Prostate gland (tissue), 2 donors: ENCODE data around the gene C4orf33.

ENCODE experiments used
- CTCF ChIP-seq, 4 experiments: fragments of 200-600 bp in 2 of 4; fragments of 450-650 bp in 2 of 4; sonication (generic) in 2 of 4; IDR thresholded peaks; 1 replicate in 3 of 4; 2 replicates in 1 of 4; pipeline ENCODE4 v1.5.1; 2016 to 2019; ENCODE audit warnings: antibody characterized with exemption in 4 of 4, mild to moderate bottlenecking in 2 of 4, moderate library complexity in 2 of 4
- POLR2A ChIP-seq: fragments of 450-650 bp; IDR thresholded peaks from one replicate; pipeline ENCODE4 v1.6.1; 2016; ENCODE audit warnings: antibody characterized with exemption, mild to moderate bottlenecking
- POLR2AphosphoS5 ChIP-seq: sonication (generic); formaldehyde crosslinking; IDR thresholded peaks from one replicate; pipeline ENCODE4 v1.6.1; 2017; ENCODE audit warnings: antibody characterized with exemption

DNA sequence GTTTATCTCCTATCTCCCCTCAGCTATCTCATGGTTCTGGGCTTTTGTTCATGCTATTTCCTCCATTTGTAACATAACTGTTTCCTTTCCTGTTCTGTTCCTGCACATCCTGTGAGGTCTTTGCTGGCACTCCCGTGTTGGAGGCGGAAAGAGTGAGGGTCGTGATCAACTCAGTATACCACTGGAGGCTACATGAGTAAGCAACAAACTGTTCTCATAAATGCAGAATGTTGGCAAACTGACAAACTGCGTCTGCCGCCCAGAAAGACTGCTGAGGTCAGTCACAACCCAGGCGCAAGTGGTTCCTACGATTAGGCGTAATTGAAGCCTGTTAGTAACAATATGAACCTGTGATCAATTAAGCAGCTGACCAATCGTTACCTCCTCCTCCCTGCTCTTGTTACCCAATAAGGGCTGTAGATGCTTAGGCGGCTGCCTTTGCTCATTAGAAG, 48.8 kb downstream of the C4orf33 start:
- TF ChIP-seq CTCF (IDR thresholded peaks at IDR 0.05), result no peak
- TF ChIP-seq POLR2A, result no peak
- TF ChIP-seq POLR2AphosphoS5, result no peak
